HEK293 (cell line): ENCODE data around the gene XIRP2.

ENCODE experiments used
- GLI2 ChIP-seq: fragments of 450-650 bp; formaldehyde crosslinking; IDR thresholded peaks from 2 replicates; pipeline ENCODE4; 2017; ENCODE audit warnings: missing biosample characterization, missing genetic modification characterization, low read depth, borderline replicate concordance
- KLF16 ChIP-seq: fragments of 450-650 bp; formaldehyde crosslinking; IDR thresholded peaks from 2 replicates; pipeline ENCODE4 v1.5.1; 2017; ENCODE audit warnings: missing biosample characterization, missing genetic modification characterization
- SP2 ChIP-seq: fragments of 450-650 bp; formaldehyde crosslinking; IDR thresholded peaks from 2 replicates; pipeline ENCODE4 v1.5.1; 2016; ENCODE audit warnings: missing biosample characterization, missing genetic modification characterization
- WT1 ChIP-seq: fragments of 450-650 bp; formaldehyde crosslinking; IDR thresholded peaks from 2 replicates; pipeline ENCODE4 v1.5.1; 2016; ENCODE audit warnings: missing biosample characterization, missing genetic modification characterization
- YY1 ChIP-seq: fragments of 450-650 bp; formaldehyde crosslinking; IDR thresholded peaks from 2 replicates; pipeline ENCODE4 v1.5.1; 2018; ENCODE audit warnings: missing biosample characterization, missing genetic modification characterization
- ZEB2 ChIP-seq: fragments of 450-650 bp; formaldehyde crosslinking; IDR thresholded peaks from 2 replicates; pipeline ENCODE4 v1.5.1; 2016; ENCODE audit warnings: missing biosample characterization, missing genetic modification characterization
- ZNF175 ChIP-seq: fragments of 450-650 bp; formaldehyde crosslinking; IDR thresholded peaks from 2 replicates; pipeline ENCODE4 v1.5.1; 2016; ENCODE audit warnings: missing biosample characterization, missing genetic modification characterization
- ZNF335 ChIP-seq: fragments of 450-650 bp; formaldehyde crosslinking; conservative IDR thresholded peaks from 2 replicates; pipeline ENCODE4 v1.5.1; 2016; ENCODE audit warnings: missing biosample characterization, missing genetic modification characterization
- ZNF350 ChIP-seq: fragments of 450-650 bp; formaldehyde crosslinking; IDR thresholded peaks from 2 replicates; pipeline ENCODE4 v1.5.0; 2017; ENCODE audit warnings: missing biosample characterization, mild to moderate bottlenecking, missing genetic modification characterization
- ZNF658 ChIP-seq: fragments of 450-650 bp; formaldehyde crosslinking; IDR thresholded peaks from 2 replicates; pipeline ENCODE4; 2016; ENCODE audit warnings: missing biosample characterization, missing genetic modification characterization
- ZNF664 ChIP-seq: fragments of 450-650 bp; formaldehyde crosslinking; IDR thresholded peaks from 2 replicates; pipeline ENCODE4 v1.5.1; 2016; ENCODE audit warnings: missing biosample characterization, missing genetic modification characterization
- TF ChIP-seq, protein P1 (sequence below): fragments of 450-650 bp; formaldehyde crosslinking; IDR thresholded peaks from 2 replicates; pipeline ENCODE4 v1.5.1; 2016; ENCODE audit warnings: missing biosample characterization, missing genetic modification characterization
- TF ChIP-seq, protein P2 (sequence below): fragments of 450-650 bp; formaldehyde crosslinking; IDR thresholded peaks from 2 replicates; pipeline ENCODE4 v1.5.1; 2017; ENCODE audit warnings: missing biosample characterization, missing genetic modification characterization
- TF ChIP-seq, protein P3 (sequence below): fragments of 450-650 bp; formaldehyde crosslinking; IDR thresholded peaks from 2 replicates; pipeline ENCODE4 v1.5.1; 2016; ENCODE audit warnings: missing biosample characterization, missing genetic modification characterization

GRCh38 chr2:167048829-167049228 lies 160.5 kb downstream of the XIRP2 start:
- no peak for TF ChIP-seq GLI2 (tag by site-specific recombination)
- TF ChIP-seq, protein P1, sequence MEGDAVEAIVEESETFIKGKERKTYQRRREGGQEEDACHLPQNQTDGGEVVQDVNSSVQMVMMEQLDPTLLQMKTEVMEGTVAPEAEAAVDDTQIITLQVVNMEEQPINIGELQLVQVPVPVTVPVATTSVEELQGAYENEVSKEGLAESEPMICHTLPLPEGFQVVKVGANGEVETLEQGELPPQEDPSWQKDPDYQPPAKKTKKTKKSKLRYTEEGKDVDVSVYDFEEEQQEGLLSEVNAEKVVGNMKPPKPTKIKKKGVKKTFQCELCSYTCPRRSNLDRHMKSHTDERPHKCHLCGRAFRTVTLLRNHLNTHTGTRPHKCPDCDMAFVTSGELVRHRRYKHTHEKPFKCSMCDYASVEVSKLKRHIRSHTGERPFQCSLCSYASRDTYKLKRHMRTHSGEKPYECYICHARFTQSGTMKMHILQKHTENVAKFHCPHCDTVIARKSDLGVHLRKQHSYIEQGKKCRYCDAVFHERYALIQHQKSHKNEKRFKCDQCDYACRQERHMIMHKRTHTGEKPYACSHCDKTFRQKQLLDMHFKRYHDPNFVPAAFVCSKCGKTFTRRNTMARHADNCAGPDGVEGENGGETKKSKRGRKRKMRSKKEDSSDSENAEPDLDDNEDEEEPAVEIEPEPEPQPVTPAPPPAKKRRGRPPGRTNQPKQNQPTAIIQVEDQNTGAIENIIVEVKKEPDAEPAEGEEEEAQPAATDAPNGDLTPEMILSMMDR (tag by site-specific recombination) = no peak
- TF ChIP-seq, protein P2, sequence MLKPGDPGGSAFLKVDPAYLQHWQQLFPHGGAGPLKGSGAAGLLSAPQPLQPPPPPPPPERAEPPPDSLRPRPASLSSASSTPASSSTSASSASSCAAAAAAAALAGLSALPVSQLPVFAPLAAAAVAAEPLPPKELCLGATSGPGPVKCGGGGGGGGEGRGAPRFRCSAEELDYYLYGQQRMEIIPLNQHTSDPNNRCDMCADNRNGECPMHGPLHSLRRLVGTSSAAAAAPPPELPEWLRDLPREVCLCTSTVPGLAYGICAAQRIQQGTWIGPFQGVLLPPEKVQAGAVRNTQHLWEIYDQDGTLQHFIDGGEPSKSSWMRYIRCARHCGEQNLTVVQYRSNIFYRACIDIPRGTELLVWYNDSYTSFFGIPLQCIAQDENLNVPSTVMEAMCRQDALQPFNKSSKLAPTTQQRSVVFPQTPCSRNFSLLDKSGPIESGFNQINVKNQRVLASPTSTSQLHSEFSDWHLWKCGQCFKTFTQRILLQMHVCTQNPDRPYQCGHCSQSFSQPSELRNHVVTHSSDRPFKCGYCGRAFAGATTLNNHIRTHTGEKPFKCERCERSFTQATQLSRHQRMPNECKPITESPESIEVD (tag by site-specific recombination) = no peak
- no peak for TF ChIP-seq WT1 (tag by site-specific recombination)
- no peak for TF ChIP-seq YY1
- no peak for TF ChIP-seq SP2 (tag by site-specific recombination)
- TF ChIP-seq, protein P3, sequence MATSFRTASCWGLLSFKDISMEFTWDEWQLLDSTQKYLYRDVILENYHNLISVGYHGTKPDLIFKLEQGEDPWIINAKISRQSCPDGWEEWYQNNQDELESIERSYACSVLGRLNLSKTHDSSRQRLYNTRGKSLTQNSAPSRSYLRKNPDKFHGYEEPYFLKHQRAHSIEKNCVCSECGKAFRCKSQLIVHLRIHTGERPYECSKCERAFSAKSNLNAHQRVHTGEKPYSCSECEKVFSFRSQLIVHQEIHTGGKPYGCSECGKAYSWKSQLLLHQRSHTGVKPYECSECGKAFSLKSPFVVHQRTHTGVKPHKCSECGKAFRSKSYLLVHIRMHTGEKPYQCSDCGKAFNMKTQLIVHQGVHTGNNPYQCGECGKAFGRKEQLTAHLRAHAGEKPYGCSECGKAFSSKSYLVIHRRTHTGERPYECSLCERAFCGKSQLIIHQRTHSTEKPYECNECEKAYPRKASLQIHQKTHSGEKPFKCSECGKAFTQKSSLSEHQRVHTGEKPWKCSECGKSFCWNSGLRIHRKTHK (tag by site-specific recombination) = no peak
- TF ChIP-seq ZNF175 (tag by site-specific recombination) = no peak
- no peak for TF ChIP-seq ZNF664 (tag by site-specific recombination)
- no peak for TF ChIP-seq ZNF658 (tag by site-specific recombination)
- TF ChIP-seq KLF16 = no peak
- no peak for TF ChIP-seq ZNF335
- no peak for TF ChIP-seq ZEB2 (tag by site-specific recombination)
- no peak for TF ChIP-seq ZNF350 (tag by site-specific recombination)
